ENCODE data around the gene DNMT3B. TPM values are rescaled to one million over a fixed set of nuclear protein-coding genes. Genes with fewer than 3 reads are reported as not detected.
A peak's percentile ranks its signal among the peaks of the same experiment; 100 is the strongest.

The DNMT3B gene
- total and polyA plus RNA-seq, 9 of the 15 experiments (the other 6 are each of a cell fraction or from before 2014, with no cell fraction given): 9.3 to 74.8 (median 49.1) TPM

- TF ChIP-seq RBM25 (IDR thresholded peaks at IDR 0.05; ENCODE audit: low read depth, low read length, severe bottlenecking) (peak; percentile 94), MAFK (IDR thresholded peaks at IDR 0.05; ENCODE audit: low read length) (peak; percentile 95), ZNF436 (CRISPR knock-in tag; IDR thresholded peaks at IDR 0.05) (no peak), JUND (IDR thresholded peaks at IDR 0.05; ENCODE audit: borderline replicate concordance, low read depth, low read length) (peak; percentile 84), JUND (tag; IDR thresholded peaks at IDR 0.05; ENCODE audit: borderline replicate concordance, low read depth, low read length) (peak; percentile 87; the same call in 2 of the 3 replicates), RBM22 (IDR thresholded peaks at IDR 0.05; ENCODE audit: low read depth, low read length, poor library complexity, severe bottlenecking) (no peak), SAP30 (IDR thresholded peaks at IDR 0.05; ENCODE audit: borderline replicate concordance, insufficient read depth, low read depth, low read length, poor library complexity, severe bottlenecking) (no peak), KHSRP (IDR thresholded peaks at IDR 0.05) (peak; percentile 73), FOXJ3 (CRISPR knock-in tag; IDR thresholded peaks at IDR 0.05) (no peak), GTF2A2 (tag; IDR thresholded peaks at IDR 0.05) (no peak), SIX5 (IDR thresholded peaks at IDR 0.05; ENCODE audit: borderline replicate concordance in 1 of 2, insufficient read depth in 1 of 2, low read depth in 1 of 2, low read length in 2 of 2) (no peak), ZNF395 (CRISPR knock-in tag; IDR thresholded peaks at IDR 0.05) (peak; percentile 92), VEZF1 (CRISPR knock-in tag; IDR thresholded peaks at IDR 0.05) (peak; percentile 65), E2F8 (IDR thresholded peaks at IDR 0.05; ENCODE audit: low read depth, partially characterized antibody) (no peak), PCBP2 (IDR thresholded peaks at IDR 0.05; ENCODE audit: low read depth, low read length, poor library complexity, severe bottlenecking) (no peak), TFAM (CRISPR knock-in tag; conservative IDR thresholded peaks at IDR 0.05) (no peak), RHOXF2B (CRISPR knock-in tag; conservative IDR thresholded peaks at IDR 0.05) (no peak), POLR3A (IDR thresholded peaks at IDR 0.05; ENCODE audit: borderline replicate concordance, extremely low read depth, insufficient read depth, insufficient read length) (no peak), U2AF2 (optimal IDR thresholded peaks at IDR 0.05; ENCODE audit: low read depth, low read length) (no peak), ESRRB (CRISPR knock-in tag; IDR thresholded peaks at IDR 0.05; ENCODE audit: borderline replicate concordance) (no peak), CAMTA2 (CRISPR knock-in tag; conservative IDR thresholded peaks at IDR 0.05) (no peak)
Observed at GRCh38 chr20:32752458-32753250, 9.5 kb upstream of the DNMT3B start (continued).

Data from K562 (cell line).